GM23338 (cell line): ENCODE results near the gene PDGFRB.

ENCODE experiments used
- CREB1 ChIP-seq: fragments of 250-450 bp; sonication (Bioruptor Pico); IDR thresholded peaks from 2 replicates; pipeline ENCODE4 v1.5.0; 2020; ENCODE audit warnings: low read depth, mild to moderate bottlenecking, moderate library complexity
- EZH2 ChIP-seq: fragments of 200-600 bp; sonication (generic); IDR thresholded peaks from one replicate; pipeline ENCODE4 v1.8.0; 2017; ENCODE audit warnings: antibody characterized with exemption, mild to moderate bottlenecking, low read depth; ENCODE audit not compliant: unreplicated experiment
- EZH2phosphoT487 ChIP-seq: fragments of 200-600 bp; sonication (generic); IDR thresholded peaks from one replicate; pipeline ENCODE4 v1.8.1; 2018; ENCODE audit warnings: antibody characterized with exemption; ENCODE audit not compliant: unreplicated experiment
- JUNB ChIP-seq: IDR thresholded peaks from one replicate; pipeline ENCODE4 v1.6.1; 2016; ENCODE audit warnings: antibody characterized with exemption; ENCODE audit not compliant: unreplicated experiment
- POLR2AphosphoS5 ChIP-seq: IDR thresholded peaks from 2 replicates; pipeline ENCODE4 v1.6.1; 2016; ENCODE audit warnings: antibody characterized with exemption, low read depth
- STAT1 ChIP-seq: IDR thresholded peaks from one replicate; pipeline ENCODE4 v1.6.1; 2016; ENCODE audit warnings: antibody characterized with exemption; ENCODE audit not compliant: unreplicated experiment
- TF ChIP-seq, protein P1 (sequence below), 2 experiments: fragments of 200-600 bp in 1 of 2; sonication (generic) in 1 of 2; conservative IDR thresholded peaks; 2 replicates each; pipeline versions ENCODE4 v1.5.1 to v1.6.1; 2016 to 2017; ENCODE audit warnings: antibody characterized with exemption in 2 of 2, low read depth in 2 of 2, mild to moderate bottlenecking in 2 of 2, moderate library complexity in 1 of 2
- TF ChIP-seq, protein P2 (sequence below): IDR thresholded peaks from one replicate; pipeline ENCODE4 v1.6.1; 2018; ENCODE audit warnings: antibody characterized with exemption; ENCODE audit not compliant: unreplicated experiment

GRCh38 chr5:150159741-150160179 lies 4.1 kb upstream of the PDGFRB start:
- TF ChIP-seq EZH2 (no peak), JUNB (no peak), CREB1 (CRISPR knock-in tag) (no peak), POLR2AphosphoS5 (no peak), EZH2phosphoT487 (no peak), STAT1 (no peak)
- TF ChIP-seq, protein P1, sequence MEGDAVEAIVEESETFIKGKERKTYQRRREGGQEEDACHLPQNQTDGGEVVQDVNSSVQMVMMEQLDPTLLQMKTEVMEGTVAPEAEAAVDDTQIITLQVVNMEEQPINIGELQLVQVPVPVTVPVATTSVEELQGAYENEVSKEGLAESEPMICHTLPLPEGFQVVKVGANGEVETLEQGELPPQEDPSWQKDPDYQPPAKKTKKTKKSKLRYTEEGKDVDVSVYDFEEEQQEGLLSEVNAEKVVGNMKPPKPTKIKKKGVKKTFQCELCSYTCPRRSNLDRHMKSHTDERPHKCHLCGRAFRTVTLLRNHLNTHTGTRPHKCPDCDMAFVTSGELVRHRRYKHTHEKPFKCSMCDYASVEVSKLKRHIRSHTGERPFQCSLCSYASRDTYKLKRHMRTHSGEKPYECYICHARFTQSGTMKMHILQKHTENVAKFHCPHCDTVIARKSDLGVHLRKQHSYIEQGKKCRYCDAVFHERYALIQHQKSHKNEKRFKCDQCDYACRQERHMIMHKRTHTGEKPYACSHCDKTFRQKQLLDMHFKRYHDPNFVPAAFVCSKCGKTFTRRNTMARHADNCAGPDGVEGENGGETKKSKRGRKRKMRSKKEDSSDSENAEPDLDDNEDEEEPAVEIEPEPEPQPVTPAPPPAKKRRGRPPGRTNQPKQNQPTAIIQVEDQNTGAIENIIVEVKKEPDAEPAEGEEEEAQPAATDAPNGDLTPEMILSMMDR (conservative IDR thresholded peaks at IDR 0.05; ENCODE audit: low read depth in 2 of 2): no peak
- TF ChIP-seq, protein P2, sequence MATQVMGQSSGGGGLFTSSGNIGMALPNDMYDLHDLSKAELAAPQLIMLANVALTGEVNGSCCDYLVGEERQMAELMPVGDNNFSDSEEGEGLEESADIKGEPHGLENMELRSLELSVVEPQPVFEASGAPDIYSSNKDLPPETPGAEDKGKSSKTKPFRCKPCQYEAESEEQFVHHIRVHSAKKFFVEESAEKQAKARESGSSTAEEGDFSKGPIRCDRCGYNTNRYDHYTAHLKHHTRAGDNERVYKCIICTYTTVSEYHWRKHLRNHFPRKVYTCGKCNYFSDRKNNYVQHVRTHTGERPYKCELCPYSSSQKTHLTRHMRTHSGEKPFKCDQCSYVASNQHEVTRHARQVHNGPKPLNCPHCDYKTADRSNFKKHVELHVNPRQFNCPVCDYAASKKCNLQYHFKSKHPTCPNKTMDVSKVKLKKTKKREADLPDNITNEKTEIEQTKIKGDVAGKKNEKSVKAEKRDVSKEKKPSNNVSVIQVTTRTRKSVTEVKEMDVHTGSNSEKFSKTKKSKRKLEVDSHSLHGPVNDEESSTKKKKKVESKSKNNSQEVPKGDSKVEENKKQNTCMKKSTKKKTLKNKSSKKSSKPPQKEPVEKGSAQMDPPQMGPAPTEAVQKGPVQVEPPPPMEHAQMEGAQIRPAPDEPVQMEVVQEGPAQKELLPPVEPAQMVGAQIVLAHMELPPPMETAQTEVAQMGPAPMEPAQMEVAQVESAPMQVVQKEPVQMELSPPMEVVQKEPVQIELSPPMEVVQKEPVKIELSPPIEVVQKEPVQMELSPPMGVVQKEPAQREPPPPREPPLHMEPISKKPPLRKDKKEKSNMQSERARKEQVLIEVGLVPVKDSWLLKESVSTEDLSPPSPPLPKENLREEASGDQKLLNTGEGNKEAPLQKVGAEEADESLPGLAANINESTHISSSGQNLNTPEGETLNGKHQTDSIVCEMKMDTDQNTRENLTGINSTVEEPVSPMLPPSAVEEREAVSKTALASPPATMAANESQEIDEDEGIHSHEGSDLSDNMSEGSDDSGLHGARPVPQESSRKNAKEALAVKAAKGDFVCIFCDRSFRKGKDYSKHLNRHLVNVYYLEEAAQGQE: no peak
